Panc1 (cell line): Measurements from ENCODE around the gene PNMA6E. TPM values are rescaled to one million over a fixed set of nuclear protein-coding genes. Genes with fewer than 3 reads are reported as not detected.

Experiments used
- ATAC-seq: fragments of 200-7000 bp; cut with Tn5 transposase; 2 replicates; pipeline ENCODE4 v1.9.1; 2020; ENCODE audit warnings: mild to moderate bottlenecking, moderate library complexity
- BruUV-seq: library from RNA; stranded (reverse); fragments of 400-500 nt; replicated peaks from 2 replicates; lab custom pipeline; 2021; lab: Mats Ljungman, UMichigan
- CTCF ChIA-PET: fragments of 300-600 bp; sonication (Branson Sonifier 250); formaldehyde crosslinking; loops from one replicate; lab custom pipeline; 2022; ENCODE audit warnings: antibody characterized with exemption; lab: Charles Lee
- POLR2A ChIA-PET: fragments of 300-600 bp; sonication (Branson Sonifier 250); formaldehyde crosslinking; loops from one replicate; lab custom pipeline; 2022; ENCODE audit warnings: antibody characterized with exemption; lab: Charles Lee
- DNase-seq: peaks from one replicate; pipeline ENCODE4 v3.0.0-alpha.2; 2010; ENCODE audit warnings: low read depth, low spot score
- H3K27ac ChIP-seq: 2 replicates; pipeline ENCODE4 v1.5.1; 2011; ENCODE audit warnings: mild to moderate bottlenecking, low read length, inconsistent platforms
- H3K27me3 ChIP-seq: fragments of 200-500 bp; sonication (Bioruptor generic); 2 replicates; pipeline ENCODE4 v1.6.0; 2014; ENCODE audit warnings: low read length, inconsistent platforms; ENCODE audit not compliant: control insufficient read depth, insufficient read depth
- H3K36me3 ChIP-seq: fragments of 200-500 bp; sonication (Bioruptor generic); 2 replicates; pipeline ENCODE4 v1.5.1; 2014; ENCODE audit warnings: inconsistent platforms, mild to moderate bottlenecking, low read length, moderate library complexity; ENCODE audit not compliant: control insufficient read depth, insufficient read depth
- H3K4me1 ChIP-seq: 2 replicates; pipeline ENCODE4 v1.5.1; 2011; ENCODE audit warnings: inconsistent platforms, mild to moderate bottlenecking, low read length, moderate library complexity; ENCODE audit not compliant: control insufficient read depth, insufficient read depth
- H3K4me3 ChIP-seq, 2 experiments: 2 replicates each; pipeline ENCODE4 v1.5.1; 2011 to 2012; ENCODE audit warnings: low read depth in 2 of 2, low read length in 2 of 2, mild to moderate bottlenecking in 2 of 2, inconsistent platforms in 1 of 2, moderate library complexity in 1 of 2
- H3K9me3 ChIP-seq: fragments of 200-500 bp; sonication (Bioruptor generic); 2 replicates; pipeline ENCODE4 v1.5.1; 2014; ENCODE audit warnings: low read depth, mild to moderate bottlenecking, inconsistent platforms, low read length, moderate library complexity; ENCODE audit not compliant: control insufficient read depth, insufficient read depth
- CTCF ChIP-seq: fragments of 450-650 bp; IDR thresholded peaks from 2 replicates; pipeline ENCODE4 v1.5.1; 2017; ENCODE audit warnings: mild to moderate bottlenecking
- POLR2AphosphoS5 ChIP-seq: IDR thresholded peaks from 2 replicates; pipeline ENCODE4 v1.6.1; 2012; ENCODE audit warnings: mild to moderate bottlenecking, low read depth, low read length, moderate library complexity
- SIN3A ChIP-seq: IDR thresholded peaks from 2 replicates; pipeline ENCODE4 v1.6.1; 2012; ENCODE audit warnings: low read depth, mild to moderate bottlenecking, low read length, moderate library complexity, borderline replicate concordance; ENCODE audit not compliant: insufficient read depth
- TCF7L2 ChIP-seq: IDR thresholded peaks from 2 replicates; pipeline ENCODE4 v1.6.1; 2011; ENCODE audit warnings: mild to moderate bottlenecking, low read depth, low read length, inconsistent platforms
- in situ Hi-C: cut with HindIII; loops from 2 replicates; pipeline ENCODE4 v1.10.0; 2016; ENCODE audit warnings: low sequenced_read_pairs, low pct_unique_long_range_greater_than_20kb
- intact Hi-C: fragments of 100-400 bp; cut with micrococcal nuclease; formaldehyde crosslinking; loops from one replicate; pipeline ENCODE4 v1.10.0; 2022; ENCODE audit not compliant: unreplicated experiment
- total RNA-seq: library from RNA; stranded (reverse); gene quantifications from one replicate; pipeline ENCODE4 v1.2.1, GENCODE V29; 2021; ENCODE audit not compliant: unreplicated experiment
- TF ChIP-seq, protein P1 (sequence below), 2 experiments: IDR thresholded peaks; 2 replicates each; pipeline ENCODE4 v1.6.1; 2011 to 2012; ENCODE audit warnings: low read depth in 2 of 2, control low read depth in 1 of 2, low read length in 1 of 2, mild to moderate bottlenecking in 1 of 2, moderate library complexity in 1 of 2; ENCODE audit not compliant: insufficient read depth in 1 of 2

The PNMA6E gene
- total RNA-seq, 1 experiment from 2014 or later, result not detected

GRCh38 chrX:153430796-153431195, 29.6 kb upstream of the PNMA6E start:
- Histone ChIP-seq H3K4me1 (no peaks in the 10 kb centered on the region), H3K36me3 (no peaks in the 10 kb centered on the region), H3K27ac (no peak overlapping the region), H3K9me3 (no peaks in the 10 kb centered on the region), H3K27me3 (no peaks in the 10 kb centered on the region), H3K4me3 (no peak overlapping the region)
- BruUV-seq, result no TSS peak
- in situ Hi-C loops, result no loop called here
- intact Hi-C loops, result loop anchor here (10.0 kb wide), 1 partner anchor 396 kb away; no protein-coding TSS in a partner anchor
- DNase-seq (no peak), ATAC-seq (no peak)
- TF ChIP-seq SIN3A, result no peak
- TF ChIP-seq, protein P1, sequence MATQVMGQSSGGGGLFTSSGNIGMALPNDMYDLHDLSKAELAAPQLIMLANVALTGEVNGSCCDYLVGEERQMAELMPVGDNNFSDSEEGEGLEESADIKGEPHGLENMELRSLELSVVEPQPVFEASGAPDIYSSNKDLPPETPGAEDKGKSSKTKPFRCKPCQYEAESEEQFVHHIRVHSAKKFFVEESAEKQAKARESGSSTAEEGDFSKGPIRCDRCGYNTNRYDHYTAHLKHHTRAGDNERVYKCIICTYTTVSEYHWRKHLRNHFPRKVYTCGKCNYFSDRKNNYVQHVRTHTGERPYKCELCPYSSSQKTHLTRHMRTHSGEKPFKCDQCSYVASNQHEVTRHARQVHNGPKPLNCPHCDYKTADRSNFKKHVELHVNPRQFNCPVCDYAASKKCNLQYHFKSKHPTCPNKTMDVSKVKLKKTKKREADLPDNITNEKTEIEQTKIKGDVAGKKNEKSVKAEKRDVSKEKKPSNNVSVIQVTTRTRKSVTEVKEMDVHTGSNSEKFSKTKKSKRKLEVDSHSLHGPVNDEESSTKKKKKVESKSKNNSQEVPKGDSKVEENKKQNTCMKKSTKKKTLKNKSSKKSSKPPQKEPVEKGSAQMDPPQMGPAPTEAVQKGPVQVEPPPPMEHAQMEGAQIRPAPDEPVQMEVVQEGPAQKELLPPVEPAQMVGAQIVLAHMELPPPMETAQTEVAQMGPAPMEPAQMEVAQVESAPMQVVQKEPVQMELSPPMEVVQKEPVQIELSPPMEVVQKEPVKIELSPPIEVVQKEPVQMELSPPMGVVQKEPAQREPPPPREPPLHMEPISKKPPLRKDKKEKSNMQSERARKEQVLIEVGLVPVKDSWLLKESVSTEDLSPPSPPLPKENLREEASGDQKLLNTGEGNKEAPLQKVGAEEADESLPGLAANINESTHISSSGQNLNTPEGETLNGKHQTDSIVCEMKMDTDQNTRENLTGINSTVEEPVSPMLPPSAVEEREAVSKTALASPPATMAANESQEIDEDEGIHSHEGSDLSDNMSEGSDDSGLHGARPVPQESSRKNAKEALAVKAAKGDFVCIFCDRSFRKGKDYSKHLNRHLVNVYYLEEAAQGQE (IDR thresholded peaks at IDR 0.05; ENCODE audit: insufficient read depth in 1 of 2, low read depth in 2 of 2, low read length in 1 of 2), result no peak
- no peak for TF ChIP-seq TCF7L2
- TF ChIP-seq CTCF, result no peak
- no peak for TF ChIP-seq POLR2AphosphoS5
- CTCF ChIA-PET, result no interaction called here
- POLR2A ChIA-PET, result no interaction called here

- no peak overlapping the region for H3K27ac ChIP-seq
- no peaks in the 10 kb centered on the region for H3K27me3 ChIP-seq
- CTCF ChIA-PET, result no interaction called here
- POLR2A ChIA-PET, result no interaction called here
- no peak for DNase-seq
- in situ Hi-C loops, result no loop called here
- H3K4me3 ChIP-seq, result no peak overlapping the region
- no TSS peak for BruUV-seq
- H3K36me3 ChIP-seq, result no peaks in the 10 kb centered on the region
- ATAC-seq, result no peak
- intact Hi-C loops, result no loop called here
- H3K4me1 ChIP-seq, result no peaks in the 10 kb centered on the region
- H3K9me3 ChIP-seq, result no peaks in the 10 kb centered on the region
- TF ChIP-seq, protein P1 (IDR thresholded peaks at IDR 0.05; ENCODE audit: insufficient read depth in 1 of 2, low read depth in 2 of 2, low read length in 1 of 2), result no peak
- TF ChIP-seq TCF7L2, result no peak
- TF ChIP-seq CTCF, result no peak
- TF ChIP-seq SIN3A, result no peak
- no peak for TF ChIP-seq POLR2AphosphoS5
These were observed 25.1 kb upstream of the PNMA6E start for GRCh38 chrX:153426204-153426603.
